ENCODE results near the gene LMNB1. TPM values are rescaled to one million over a fixed set of nuclear protein-coding genes. Genes with fewer than 3 reads are reported as not detected.
A peak's percentile ranks its signal among the peaks of the same experiment; 100 is the strongest.
"Not testable (repeated sequence)": the region's sequence is repeated elsewhere in the genome, so short reads cannot be mapped to it uniquely, and the experiment has no call there.

Gene LMNB1
- total and polyA plus RNA-seq, 5 experiments from 2014 or later, result 6.1 to 27.8 (median 8.2) TPM

DNA sequence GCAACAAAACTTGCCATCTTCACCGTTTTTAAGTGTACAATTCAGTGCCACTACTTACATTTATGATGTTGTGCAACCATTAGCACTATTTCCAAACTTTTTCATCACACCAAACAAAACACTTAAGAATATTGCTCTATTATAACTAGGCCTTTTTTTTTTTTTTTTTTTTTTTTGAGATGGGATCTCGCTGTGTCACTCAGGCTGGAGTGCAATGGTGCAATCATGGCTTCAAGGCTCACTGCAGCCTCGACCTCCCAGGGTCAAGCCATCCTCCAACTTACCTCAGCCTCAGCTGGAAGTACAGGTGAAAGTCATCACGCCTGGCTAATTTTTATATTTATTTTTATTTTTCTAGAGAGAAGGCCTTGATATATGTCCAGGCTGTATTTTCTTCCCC is 22.3 kb upstream of the LMNB1 start:
- no peak for DNase-seq
- no peak for ATAC-seq
- H3K9me3 Mint-ChIP-seq, result no peaks in the 10 kb centered on the region
- no peak overlapping the region for H3K27ac Mint-ChIP-seq
- no peak overlapping the region for H3K4me3 Mint-ChIP-seq
- POLR2A ChIA-PET, result interaction anchor here (0.9 kb wide), 1 partner anchor 24 kb away, joined by 3 read pairs; no protein-coding TSS in a partner anchor
- H3K4me1 Mint-ChIP-seq, result peaks cover 6 to 21% (median 13%) of the 10 kb centered on the region in 4 donors
- H3K36me3 Mint-ChIP-seq, result no peaks in the 10 kb centered on the region
- H3K27me3 Mint-ChIP-seq, result no peaks in the 10 kb centered on the region

DNA sequence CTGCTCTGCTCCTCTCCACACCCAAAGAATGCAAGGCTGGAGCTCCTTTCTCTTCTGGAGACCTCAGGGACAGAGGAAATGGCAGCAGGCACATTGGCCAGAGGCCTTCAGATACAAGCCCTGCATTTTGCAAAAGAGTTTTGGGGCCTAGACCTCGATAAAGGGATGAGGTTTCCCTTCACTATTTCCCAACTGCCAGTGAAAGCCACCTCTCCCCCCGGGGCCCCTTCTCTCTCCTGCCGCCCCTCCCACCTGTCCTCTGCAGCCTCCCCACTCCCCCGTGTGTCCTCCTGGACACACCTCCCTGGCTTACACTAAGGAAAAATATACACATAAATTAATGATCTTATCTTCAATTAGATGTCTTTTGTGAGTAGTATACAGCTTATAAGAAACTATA is 21.3 kb upstream of the LMNB1 start:
- H3K4me3 Mint-ChIP-seq, result no peak overlapping the region
- ATAC-seq (no peak), DNase-seq (no peak)
- no peaks in the 10 kb centered on the region for H3K27me3 Mint-ChIP-seq
- H3K9me3 Mint-ChIP-seq, result no peaks in the 10 kb centered on the region
- no peaks in the 10 kb centered on the region for H3K36me3 Mint-ChIP-seq
- H3K27ac Mint-ChIP-seq, result no peak overlapping the region
- H3K4me1 Mint-ChIP-seq, result peaks cover 6 to 22% (median 11%) of the 10 kb centered on the region in 4 donors
- POLR2A ChIA-PET, result interaction anchor here (0.9 kb wide), 1 partner anchor 23 kb away, joined by 3 read pairs; no protein-coding TSS in a partner anchor

DNA sequence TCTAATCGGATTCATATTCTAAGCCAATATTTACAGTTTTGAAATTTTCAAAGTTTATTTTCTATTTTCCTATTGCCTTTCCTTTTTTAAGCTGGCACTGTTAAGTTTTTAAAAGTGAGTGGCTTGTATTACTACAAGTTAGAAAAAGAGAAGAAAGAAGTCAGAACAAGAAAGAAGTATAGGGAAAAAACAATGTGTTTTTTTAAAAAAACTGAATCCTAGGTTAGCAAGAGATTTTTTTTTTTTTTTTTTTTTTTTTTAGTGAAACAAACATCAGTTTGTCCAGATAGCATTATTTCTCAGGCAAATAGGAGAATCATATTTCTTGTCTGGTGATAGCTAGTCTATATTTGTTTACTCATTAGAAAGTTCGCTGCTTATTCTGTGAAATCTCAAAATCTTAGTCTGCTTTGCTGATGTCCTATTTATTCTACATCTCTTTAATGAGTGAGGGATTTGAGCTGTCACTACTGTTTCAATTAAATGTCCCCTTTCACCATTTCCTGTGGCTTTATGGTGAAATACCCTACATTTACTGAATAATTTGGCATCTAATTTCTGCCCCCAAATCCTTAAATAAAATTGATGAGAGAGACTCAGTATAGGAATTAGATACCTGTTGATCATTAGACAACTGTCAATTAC is 19.1 kb upstream of the LMNB1 start:
- POLR2A ChIA-PET, result interaction anchor here (0.7 to 1.0 kb wide), 2 partner anchors 16 to 20 kb away, joined by 3 to 4 read pairs; no protein-coding TSS in a partner anchor
- peaks cover 9 to 32% (median 11%) of the 10 kb centered on the region in 4 donors for H3K4me1 Mint-ChIP-seq
- no peak for ATAC-seq
- no peaks in the 10 kb centered on the region for H3K36me3 Mint-ChIP-seq
- H3K9me3 Mint-ChIP-seq, result no peaks in the 10 kb centered on the region
- H3K27me3 Mint-ChIP-seq, result no peaks in the 10 kb centered on the region
- peak overlapping the region in 6 of 10 donors; percentile 18 to 73 (median 62) for H3K27ac Mint-ChIP-seq
- H3K4me3 Mint-ChIP-seq, result peak overlapping the region in 6 of 10 donors; percentile 5 to 68 (median 21)
- no peak for DNase-seq

DNA sequence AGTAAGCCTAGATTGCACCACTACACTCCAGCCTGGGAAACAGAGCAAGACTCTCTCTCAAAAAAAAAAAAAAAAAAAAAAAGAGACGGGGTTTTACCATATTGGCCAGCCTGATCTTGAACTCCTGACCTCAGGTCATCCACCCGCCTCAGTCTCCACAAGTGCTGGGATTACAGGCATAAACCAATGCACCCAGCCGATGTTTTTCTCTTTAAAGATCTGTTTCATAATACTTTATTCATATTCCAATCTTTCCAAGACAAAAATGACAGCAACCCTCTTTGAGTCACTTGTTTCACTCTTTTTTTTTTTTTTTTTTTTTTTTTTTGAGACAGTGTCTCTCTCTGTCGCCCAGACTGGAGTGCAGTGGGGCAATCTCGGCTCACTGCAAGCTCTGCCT is 13.6 kb upstream of the LMNB1 start:
- Mint-ChIP-seq H3K27me3 (no peaks in the 10 kb centered on the region), H3K9me3 (no peaks in the 10 kb centered on the region), H3K27ac (no peak overlapping the region), H3K36me3 (no peaks in the 10 kb centered on the region), H3K4me1 (peaks cover 5 to 25% (median 6%) of the 10 kb centered on the region in 4 donors), H3K4me3 (no peak overlapping the region)
- DNase-seq (no peak), ATAC-seq (no peak)
- POLR2A ChIA-PET, result no interaction called here

DNA sequence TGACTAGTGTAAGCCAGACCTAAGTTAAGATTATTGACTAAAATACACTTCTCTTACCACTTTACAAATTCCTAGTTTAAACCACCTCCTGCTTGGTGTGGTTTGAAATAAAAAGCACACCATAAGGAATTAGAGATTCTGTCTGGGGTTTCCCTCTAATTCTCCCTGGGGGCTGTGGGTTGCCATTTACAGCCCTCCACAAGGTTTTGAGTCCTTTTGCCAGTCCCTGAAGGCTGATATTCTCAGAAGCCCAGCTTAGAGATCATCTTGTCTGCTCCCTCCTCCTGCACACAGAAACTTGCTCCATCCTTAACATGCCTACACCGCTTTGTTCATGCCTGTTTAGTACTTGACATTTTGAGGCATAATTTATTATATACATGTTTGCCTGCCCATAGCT is 7.2 kb upstream of the LMNB1 start:
- DNase-seq (no peak), ATAC-seq (no peak)
- Mint-ChIP-seq H3K27ac (no peak overlapping the region), H3K9me3 (no peaks in the 10 kb centered on the region), H3K27me3 (peaks cover 0 to 2% (median 0%) of the 10 kb centered on the region in 5 donors), H3K4me1 (no peaks in the 10 kb centered on the region), H3K36me3 (no peaks in the 10 kb centered on the region), H3K4me3 (no peak overlapping the region)
- POLR2A ChIA-PET, result no interaction called here

DNA sequence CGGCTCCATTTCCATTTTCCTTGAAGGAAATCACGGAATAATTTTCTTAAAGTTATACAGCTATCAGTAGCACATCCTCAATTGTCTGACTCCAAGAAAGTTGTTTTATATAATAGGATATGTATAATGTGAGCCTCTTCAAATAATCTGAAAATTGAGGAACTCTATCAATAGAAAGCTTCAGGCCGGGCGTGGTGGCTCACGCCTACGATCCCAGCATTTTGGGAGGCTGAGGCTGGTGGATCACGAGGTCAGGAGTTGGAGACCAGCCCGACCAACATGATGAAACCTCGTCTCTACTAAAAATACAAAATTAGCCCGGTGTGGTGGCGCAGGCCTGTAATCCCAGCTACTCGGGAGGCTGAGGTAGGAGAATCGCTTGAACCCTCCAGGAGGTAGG is 3.4 kb upstream of the LMNB1 start:
- not testable (repeated sequence) for H3K9me3 Mint-ChIP-seq, ATAC-seq, H3K27ac Mint-ChIP-seq, H3K4me3 Mint-ChIP-seq, DNase-seq, H3K36me3 Mint-ChIP-seq, H3K27me3 Mint-ChIP-seq
- H3K4me1 Mint-ChIP-seq, result peaks cover 6 to 13% (median 10%) of the 10 kb centered on the region in 4 donors
- POLR2A ChIA-PET, result interaction anchor here (0.7 to 1.0 kb wide), 2 partner anchors 15 to 173 kb away, joined by 3 read pairs; partner anchors contain the start of gene PHAX

DNA sequence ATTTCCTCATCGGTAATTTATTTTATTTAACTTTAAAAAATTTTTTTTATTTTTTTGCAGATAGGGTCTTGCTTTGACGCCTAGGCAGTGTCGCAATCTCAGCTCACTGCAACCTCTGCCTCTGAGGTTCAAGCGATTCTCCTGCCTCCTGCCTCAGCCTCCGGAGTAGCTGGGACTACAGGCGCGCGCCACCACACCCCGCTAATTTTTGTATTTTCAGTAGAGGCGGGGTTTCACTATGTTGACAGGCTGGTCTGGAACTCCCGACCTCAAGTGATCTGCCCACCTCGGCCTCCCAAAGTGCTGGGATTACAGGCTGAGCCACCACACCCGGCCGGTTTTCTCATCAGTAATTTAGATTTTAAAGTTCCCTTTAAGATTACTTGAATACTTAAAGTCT is 2.3 kb upstream of the LMNB1 start:
- POLR2A ChIA-PET, result not testable (repeated sequence)

DNA sequence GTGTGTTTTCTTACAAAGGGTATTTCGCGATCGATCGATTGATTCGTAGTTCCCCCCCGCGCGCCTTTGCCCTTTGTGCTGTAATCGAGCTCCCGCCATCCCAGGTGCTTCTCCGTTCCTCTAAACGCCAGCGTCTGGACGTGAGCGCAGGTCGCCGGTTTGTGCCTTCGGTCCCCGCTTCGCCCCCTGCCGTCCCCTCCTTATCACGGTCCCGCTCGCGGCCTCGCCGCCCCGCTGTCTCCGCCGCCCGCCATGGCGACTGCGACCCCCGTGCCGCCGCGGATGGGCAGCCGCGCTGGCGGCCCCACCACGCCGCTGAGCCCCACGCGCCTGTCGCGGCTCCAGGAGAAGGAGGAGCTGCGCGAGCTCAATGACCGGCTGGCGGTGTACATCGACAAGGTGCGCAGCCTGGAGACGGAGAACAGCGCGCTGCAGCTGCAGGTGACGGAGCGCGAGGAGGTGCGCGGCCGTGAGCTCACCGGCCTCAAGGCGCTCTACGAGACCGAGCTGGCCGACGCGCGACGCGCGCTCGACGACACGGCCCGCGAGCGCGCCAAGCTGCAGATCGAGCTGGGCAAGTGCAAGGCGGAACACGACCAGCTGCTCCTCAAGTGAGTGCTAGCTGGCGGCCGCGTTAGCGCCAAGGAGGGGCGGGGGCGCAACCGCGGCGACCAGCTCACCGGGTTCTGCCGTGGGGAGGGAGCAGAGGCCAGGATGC is 480 bp downstream of the LMNB1 start:
- Mint-ChIP-seq H3K9me3 (no peaks in the 10 kb centered on the region), H3K4me1 (peaks cover 10 to 31% (median 28%) of the 10 kb centered on the region in 4 donors), H3K4me3 (peak overlapping the region; percentile 90 to 100 (median 92)), H3K27ac (peak overlapping the region; percentile 74 to 97 (median 94)), H3K27me3 (no peaks in the 10 kb centered on the region), H3K36me3 (no peaks in the 10 kb centered on the region)
- ATAC-seq, result peak; percentile 22 to 31
- peak; percentile 37 to 76 (median 55) for DNase-seq
- POLR2A ChIA-PET, result interaction anchor here (0.6 to 4.3 kb wide), 24 partner anchors 12 to 452 kb away, joined by 3 to 72 read pairs (median 4); partner anchors contain the start of genes C5orf63, GRAMD2B, MARCHF3 and PHAX

More for the DNA sequence above, 2.3 kb upstream of the LMNB1 start:
- DNase-seq, H3K27me3 Mint-ChIP-seq, H3K36me3 Mint-ChIP-seq, ATAC-seq, H3K27ac Mint-ChIP-seq, H3K9me3 Mint-ChIP-seq: not testable (repeated sequence)
- H3K4me3 Mint-ChIP-seq, result peak overlapping the region in 2 of 10 donors; percentile 6 to 30
- peaks cover 8 to 23% (median 18%) of the 10 kb centered on the region in 4 donors for H3K4me1 Mint-ChIP-seq

DNA sequence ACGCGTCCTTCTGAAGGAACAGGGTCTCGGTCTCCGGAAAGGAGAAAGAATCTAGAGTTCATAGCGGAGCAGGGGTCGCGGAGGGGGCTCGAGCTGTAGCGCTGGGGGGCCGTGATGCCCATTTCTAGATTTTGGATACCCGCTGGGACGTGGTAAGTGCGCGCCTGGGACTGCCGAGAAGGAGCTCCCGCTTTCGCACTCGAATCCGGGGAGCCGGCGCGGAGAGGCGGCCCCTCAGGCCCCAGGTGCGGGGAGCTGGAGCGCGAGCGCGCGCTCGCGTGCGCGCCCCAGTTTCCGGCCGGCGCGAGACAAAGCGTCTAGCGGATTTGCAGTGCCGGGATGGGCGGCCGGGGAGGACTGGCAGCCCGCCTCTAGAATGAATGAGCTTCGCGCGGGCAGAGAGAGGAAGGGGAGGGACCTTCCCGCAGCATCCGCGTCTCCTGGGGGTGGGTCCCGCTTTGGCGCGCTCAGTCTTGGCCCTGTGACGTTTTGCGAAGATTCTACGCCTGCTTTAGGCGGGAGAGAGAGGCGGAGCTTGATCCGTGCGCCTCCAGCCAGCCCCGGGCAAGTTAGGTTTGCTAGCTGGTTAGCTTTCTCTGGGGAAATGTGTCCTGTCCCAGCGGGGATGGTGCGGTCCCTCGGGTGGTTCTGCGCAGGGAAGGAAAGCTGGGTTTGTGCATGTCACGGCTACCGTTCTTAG is 1.2 kb downstream of the LMNB1 start:
- Mint-ChIP-seq H3K27ac (peak overlapping the region; percentile 74 to 97 (median 94)), H3K9me3 (no peaks in the 10 kb centered on the region), H3K27me3 (no peaks in the 10 kb centered on the region), H3K4me1 (peaks cover 10 to 31% (median 28%) of the 10 kb centered on the region in 4 donors), H3K4me3 (peak overlapping the region; percentile 90 to 100 (median 92)), H3K36me3 (no peaks in the 10 kb centered on the region)
- ATAC-seq (peak; percentile 68 to 75), DNase-seq (peak; percentile 81 to 94 (median 89))
- POLR2A ChIA-PET, result interaction anchor here (0.7 to 4.3 kb wide), 21 partner anchors 20 to 451 kb away, joined by 3 to 72 read pairs (median 4); partner anchors contain the start of genes C5orf63, GRAMD2B, MARCHF3 and PHAX

DNA sequence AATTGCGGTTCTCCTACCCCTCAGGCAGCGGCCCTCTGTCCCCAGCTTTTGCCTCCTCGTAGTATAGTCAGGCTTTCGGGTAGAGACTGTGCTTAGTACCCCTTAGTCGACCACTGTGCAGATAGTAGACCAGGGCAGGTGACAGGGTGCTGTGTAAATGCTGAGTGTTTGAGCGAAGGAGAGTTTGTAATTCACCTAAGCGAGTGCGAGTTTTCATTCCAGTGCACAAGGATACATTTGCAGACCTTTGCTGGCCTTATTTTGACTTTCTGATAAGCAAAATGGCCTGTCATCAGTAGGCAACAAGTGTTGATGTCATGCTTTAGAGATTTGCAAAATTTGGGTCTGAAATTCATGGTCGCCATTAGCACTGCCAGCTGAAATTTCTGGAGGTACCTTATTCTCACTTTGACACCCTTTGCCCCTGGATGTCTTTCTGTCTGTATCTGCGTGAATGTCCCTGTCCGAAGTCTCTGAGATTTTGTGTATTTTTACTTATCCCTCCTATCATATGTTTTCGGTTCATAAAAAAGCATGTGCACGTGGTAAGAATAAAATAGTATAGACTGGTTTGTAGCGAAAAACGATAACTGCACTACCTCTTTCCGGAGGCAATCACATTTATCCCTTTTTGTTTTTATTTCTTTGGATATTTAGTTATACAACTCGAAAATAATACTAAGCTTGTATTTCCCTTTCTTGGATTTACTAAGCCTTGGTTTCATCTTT is 1.9 kb downstream of the LMNB1 start:
- H3K9me3 Mint-ChIP-seq, result no peaks in the 10 kb centered on the region
- no peak for DNase-seq
- POLR2A ChIA-PET, result interaction anchor here (0.8 to 4.3 kb wide), 14 partner anchors 21 to 450 kb away, joined by 3 to 72 read pairs (median 4); partner anchors contain the start of genes C5orf63, MARCHF3 and PHAX
- H3K27ac Mint-ChIP-seq, result peak overlapping the region; percentile 74 to 97 (median 94)
- no peaks in the 10 kb centered on the region for H3K36me3 Mint-ChIP-seq
- H3K4me3 Mint-ChIP-seq, result peak overlapping the region; percentile 90 to 100 (median 92)
- peaks cover 12 to 35% (median 30%) of the 10 kb centered on the region in 4 donors for H3K4me1 Mint-ChIP-seq
- peak in 1 of 2 donors; percentile 1 for ATAC-seq
- H3K27me3 Mint-ChIP-seq, result no peaks in the 10 kb centered on the region

DNA sequence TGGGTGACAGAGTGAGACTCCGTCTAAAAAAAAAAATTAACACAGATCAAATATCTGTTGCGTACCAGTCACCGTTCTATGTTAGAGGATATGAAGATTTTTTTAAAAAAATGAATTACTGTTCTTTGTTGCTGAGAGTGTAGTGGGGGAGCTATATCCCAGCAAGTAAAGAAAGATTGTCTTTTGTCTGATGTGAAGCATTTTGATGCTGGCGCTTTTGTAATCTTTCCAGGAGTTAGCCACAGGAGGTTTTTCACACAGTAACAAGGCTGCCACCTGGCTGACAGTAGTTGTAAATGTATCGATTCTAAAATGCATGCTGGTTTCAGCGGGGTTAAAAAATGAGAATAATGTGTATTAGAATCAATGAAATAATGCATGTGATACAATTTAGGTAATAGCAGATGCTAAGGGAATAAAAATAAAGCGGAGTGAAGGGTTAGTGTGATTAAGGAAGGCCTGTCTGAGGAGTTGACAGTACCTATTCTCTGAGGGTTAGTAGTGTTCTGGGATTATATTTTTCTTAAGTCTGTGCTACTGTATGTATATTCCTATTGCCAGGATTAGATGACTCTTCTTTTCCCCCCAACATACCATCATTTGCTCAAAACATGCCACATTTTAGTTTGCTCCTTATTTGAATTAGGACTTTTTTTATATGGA is 3.4 kb downstream of the LMNB1 start:
- Mint-ChIP-seq H3K4me1 (peaks cover 12 to 35% (median 30%) of the 10 kb centered on the region in 4 donors), H3K9me3 (no peaks in the 10 kb centered on the region), H3K27ac (peak overlapping the region in 5 of 10 donors; percentile 0 to 61 (median 10)), H3K27me3 (no peaks in the 10 kb centered on the region), H3K36me3 (no peaks in the 10 kb centered on the region), H3K4me3 (peak overlapping the region in 8 of 10 donors; percentile 0 to 91 (median 16))
- POLR2A ChIA-PET, result interaction anchor here (0.6 to 0.8 kb wide), 3 partner anchors 50 to 114 kb away, joined by 3 to 6 read pairs (median 4); no protein-coding TSS in a partner anchor
- no peak for ATAC-seq
- peak in 9 of 10 donors; percentile 20 to 66 (median 35) for DNase-seq

Data from naive thymus-derived CD8-positive, alpha-beta T cell (primary cell).